Ecto neural progenitor cell (in vitro differentiated cells): ENCODE results near the gene PCYT2.
"Not testable (repeated sequence)": the region's sequence is repeated elsewhere in the genome, so short reads cannot be mapped to it uniquely, and the experiment has no call there.

Source experiments
- DNase-seq: peaks from one replicate; pipeline ENCODE4 v3.0.0-alpha.2; 2018; ENCODE audit warnings: low spot score

Gene PCYT2

GRCh38 chr17:81911277-81911961 is at the start of gene PCYT2:
TSS of gene PCYT2 (minus strand) at chr17:81911399. CDS start at chr17:81911355, 44 bp downstream.
- DNase-seq: peak; percentile 97

- DNase-seq: peak; percentile 75
These were observed 49.1 kb upstream of the PCYT2 start for GRCh38 chr17:81960130-81960958.

- peak; percentile 83 for DNase-seq
These were observed 48.3 kb upstream of the PCYT2 start for GRCh38 chr17:81959362-81960129.

- no peak for DNase-seq
These were observed 47.6 kb upstream of the PCYT2 start for GRCh38 chr17:81958633-81959342.

- DNase-seq: no peak
These were observed 46.7 kb upstream of the PCYT2 start for GRCh38 chr17:81957691-81958432.

- DNase-seq: peak; percentile 48
These were observed 45.7 kb upstream of the PCYT2 start for GRCh38 chr17:81956607-81957589.

- no peak for DNase-seq
These were observed 44.8 kb upstream of the PCYT2 start for GRCh38 chr17:81955756-81956544.

- no peak for DNase-seq
These were observed 44.0 kb upstream of the PCYT2 start for GRCh38 chr17:81955058-81955681.

- no peak for DNase-seq
These were observed 43.2 kb upstream of the PCYT2 start for GRCh38 chr17:81954131-81955057.

- not testable (repeated sequence) for DNase-seq
These were observed 42.2 kb upstream of the PCYT2 start for GRCh38 chr17:81953443-81953842.

GRCh38 chr17:81952792-81953228 is 41.6 kb upstream of the PCYT2 start:
- peak; percentile 52 for DNase-seq

- DNase-seq: no peak
These were observed 40.8 kb upstream of the PCYT2 start for GRCh38 chr17:81951785-81952684.

GRCh38 chr17:81950501-81950900 is 39.3 kb upstream of the PCYT2 start:
- DNase-seq: no peak

- no peak for DNase-seq
These were observed 37.6 kb upstream of the PCYT2 start for GRCh38 chr17:81948635-81949378.

- DNase-seq: no peak
These were observed 36.0 kb upstream of the PCYT2 start, which contains the start of gene MYADML2 for GRCh38 chr17:81947189-81947588. TSS of gene MYADML2 (minus strand) at chr17:81947233. CDS start at chr17:81941741, 5,492 bp downstream.

- DNase-seq: no peak
These were observed 33.7 kb upstream of the PCYT2 start for GRCh38 chr17:81944858-81945257.
